TTC549 (cell line): ENCODE measurements around the gene PLCB1.

ENCODE experiments used
- FAIRE-seq: peaks from 2 replicates; lab custom pipeline; 2012; peaks lifted over from hg19 to GRCh38; lab: Jason Lieb, UNC

PLCB1 gene

GRCh38 chr20:8903655-8904605 lies 771.9 kb downstream of the PLCB1 start:
- FAIRE-seq: no peak

DNA sequence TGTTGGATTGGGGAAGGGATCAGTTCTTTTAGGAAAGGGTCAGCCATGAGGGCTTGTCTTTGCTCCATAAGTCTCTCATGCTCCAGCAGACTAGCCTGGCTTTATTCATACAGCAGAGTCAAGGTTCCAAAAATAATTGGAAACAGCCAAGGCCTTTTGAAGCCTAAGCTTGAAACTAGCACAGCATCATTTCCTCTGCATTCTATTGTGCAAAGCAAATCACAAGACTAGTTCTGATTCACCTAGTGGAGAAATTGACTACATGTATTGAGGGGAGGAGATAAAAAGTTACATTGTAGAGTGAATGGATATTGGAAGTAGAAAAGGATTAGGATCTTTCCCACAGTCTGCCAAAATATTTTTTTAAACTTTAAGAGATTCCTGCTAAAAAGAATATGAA lies 777.5 kb downstream of the PLCB1 start:
- no peak for FAIRE-seq

GRCh38 chr20:8912096-8912495 lies 780.0 kb downstream of the PLCB1 start:
- no peak for FAIRE-seq

DNA sequence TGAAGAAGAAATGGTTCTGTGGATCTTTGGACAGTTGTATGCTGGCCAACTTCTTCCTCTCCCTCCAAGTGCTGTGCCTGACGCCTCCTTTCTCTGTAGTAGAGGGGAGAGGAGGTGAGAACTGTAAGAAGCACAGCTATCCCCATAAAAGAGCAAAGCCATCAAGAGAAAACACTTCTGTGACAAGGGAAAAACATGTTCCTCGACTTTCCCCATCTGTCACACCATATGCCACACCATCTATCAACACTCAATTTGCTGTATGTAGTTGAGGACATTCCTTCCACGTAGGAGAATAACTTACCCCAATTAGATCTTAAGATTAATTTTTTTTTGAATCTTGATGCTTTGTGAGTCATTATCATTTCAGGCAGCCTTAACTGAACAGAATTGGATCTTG lies 780.7 kb downstream of the PLCB1 start:
- FAIRE-seq: no peak

GRCh38 chr20:8913456-8913855 lies 781.4 kb downstream of the PLCB1 start:
- no peak for FAIRE-seq

- no peak for FAIRE-seq
These were observed 782.4 kb downstream of the PLCB1 start for GRCh38 chr20:8914421-8914820.

GRCh38 chr20:8917084-8917483 lies 785.0 kb downstream of the PLCB1 start:
- no peak for FAIRE-seq

- no peak for FAIRE-seq
These were observed 786.1 kb downstream of the PLCB1 start for GRCh38 chr20:8918145-8918544.

DNA sequence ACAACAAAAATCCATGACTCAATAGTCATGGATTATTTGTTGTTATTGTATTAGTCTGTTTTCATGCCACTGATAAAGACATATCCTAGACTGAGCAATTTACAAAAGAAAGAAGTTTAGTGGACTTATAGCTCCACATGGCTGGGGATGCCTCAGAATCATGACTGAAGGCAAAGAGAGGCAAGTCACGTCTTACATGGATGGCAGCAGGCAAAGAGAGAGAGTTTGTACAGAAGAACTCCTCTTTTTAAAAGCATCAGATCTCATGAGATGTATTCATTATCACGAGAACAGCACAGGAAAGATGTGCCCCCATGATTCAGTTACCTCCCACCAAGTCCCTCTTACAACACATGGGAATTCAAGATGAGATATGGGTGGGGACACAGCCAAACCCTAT lies 792.5 kb downstream of the PLCB1 start:
- no peak for FAIRE-seq

DNA sequence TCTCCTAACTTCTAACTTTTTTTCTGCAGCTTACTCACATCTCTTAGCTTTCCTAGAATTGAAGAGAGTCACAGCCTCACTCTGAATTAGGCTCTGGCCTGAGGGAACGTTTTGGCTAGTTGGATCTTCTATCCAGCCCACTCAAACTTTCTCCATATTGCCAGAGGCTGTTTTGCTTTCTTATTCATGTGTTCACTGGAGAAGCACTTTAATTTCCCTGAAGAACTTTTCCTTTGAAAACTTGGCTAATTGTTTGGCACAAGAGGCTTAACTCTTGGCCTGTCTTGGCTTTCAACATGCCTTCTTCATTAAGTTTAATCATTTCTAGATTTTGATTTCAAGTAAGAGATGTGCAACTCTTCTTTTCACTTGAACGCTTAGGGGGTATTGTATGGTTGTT lies 798.7 kb downstream of the PLCB1 start:
- no peak for FAIRE-seq

DNA sequence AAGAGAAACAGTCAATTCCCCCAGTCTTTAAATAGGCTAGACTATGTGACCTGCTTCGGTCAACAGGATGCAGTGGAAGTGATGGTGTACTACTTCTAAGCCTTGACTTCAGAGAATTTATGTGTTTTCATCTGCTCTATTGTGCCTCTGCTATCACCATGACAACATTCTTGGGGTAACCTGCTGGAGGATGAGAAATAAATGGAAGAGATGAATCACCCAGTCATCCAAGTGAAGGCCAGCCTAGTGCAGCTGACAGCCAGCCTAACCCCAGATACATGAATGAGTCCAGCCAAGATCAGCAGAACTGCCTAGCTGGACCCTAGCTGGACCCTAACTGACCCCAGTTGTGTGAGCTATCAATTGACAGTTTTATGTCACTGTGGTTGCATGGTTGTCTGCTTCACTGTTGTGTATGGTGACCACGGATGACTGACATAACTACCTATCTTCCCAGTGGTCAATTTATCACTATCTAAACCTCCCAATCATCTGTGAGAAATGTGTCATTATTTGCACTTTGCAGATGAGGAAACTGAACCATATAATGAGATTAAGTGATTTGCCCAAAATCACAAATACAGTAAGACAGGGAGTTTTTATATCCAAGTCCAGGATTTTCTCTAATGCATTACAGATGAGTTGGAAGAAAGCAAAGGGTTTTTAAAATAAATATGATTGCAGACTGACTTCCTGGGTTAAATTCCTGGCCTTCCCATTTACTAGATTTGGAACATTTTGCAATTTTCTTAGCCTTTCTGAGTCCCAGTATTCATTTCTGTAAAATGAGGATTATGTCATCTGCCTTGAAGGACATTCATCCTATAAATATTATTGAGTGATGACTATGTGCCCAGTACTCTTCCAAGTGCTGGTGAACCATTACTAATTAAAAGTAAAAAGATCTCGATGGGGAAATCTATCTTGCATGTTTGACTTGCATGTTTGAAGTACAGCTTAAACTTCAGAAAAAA lies 800.4 kb downstream of the PLCB1 start:
- FAIRE-seq: no peak

DNA sequence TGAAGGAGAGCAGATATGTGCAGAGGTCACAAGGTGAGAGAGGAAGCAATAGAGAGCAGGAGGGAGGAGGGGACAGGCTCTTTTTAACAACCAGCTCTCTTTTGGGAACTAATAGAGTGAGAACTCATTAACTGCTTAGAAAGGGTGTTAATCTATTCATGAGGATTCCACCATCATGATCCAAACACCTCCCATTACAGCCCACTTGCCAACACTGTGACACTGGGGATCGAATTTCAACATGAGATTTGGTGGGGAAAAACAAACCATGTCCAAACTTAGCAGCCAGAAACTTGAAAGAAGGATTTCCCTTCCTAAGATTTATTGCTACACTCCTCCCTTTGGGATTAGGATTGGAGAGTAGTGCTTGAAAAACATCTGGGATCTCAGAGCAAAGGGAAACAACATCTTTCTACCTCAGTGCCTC lies 801.3 kb downstream of the PLCB1 start:
- FAIRE-seq: no peak

- no peak for FAIRE-seq
These were observed 802.3 kb downstream of the PLCB1 start for GRCh38 chr20:8934362-8934761.
